Ishikawa (cell line): ENCODE measurements around the gene FAM78A.

Source experiments
- CREB1 ChIP-seq: IDR thresholded peaks from 2 replicates; pipeline ENCODE4 v1.6.1; 2012; ENCODE audit warnings: low read depth
- TF ChIP-seq, protein P1 (sequence below): IDR thresholded peaks from 2 replicates; pipeline ENCODE4 v1.6.1; 2012

- TF ChIP-seq, protein P1, sequence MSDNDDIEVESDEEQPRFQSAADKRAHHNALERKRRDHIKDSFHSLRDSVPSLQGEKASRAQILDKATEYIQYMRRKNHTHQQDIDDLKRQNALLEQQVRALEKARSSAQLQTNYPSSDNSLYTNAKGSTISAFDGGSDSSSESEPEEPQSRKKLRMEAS: no peak
- no peak for TF ChIP-seq CREB1
These were observed 40.8 kb downstream of the FAM78A start for GRCh38 chr9:131235480-131235851.
